Left renal pelvis (tissue), 4 donors: ENCODE measurements around the gene TMEM233. TPM values are rescaled to one million over a fixed set of nuclear protein-coding genes. Genes with fewer than 3 reads are reported as not detected.
"Not testable (repeated sequence)": the region's sequence is repeated elsewhere in the genome, so short reads cannot be mapped to it uniquely, and the experiment has no call there.

Experiments
- DNase-seq, 4 donors: peaks; one replicate each; pipeline ENCODE4 v3.0.0-alpha.2; 2013; ENCODE audit warnings: low read depth in 4 of 4, low spot score in 3 of 4
- polyA plus RNA-seq, 4 donors: library from polyadenylated mRNA; unstranded; fragments of 120-200 nt; gene quantifications; one replicate each; pipeline ENCODE4 v1.2.1, GENCODE V29; 2013; ENCODE audit not compliant: insufficient read length in 4 of 4

Gene TMEM233
- polyA plus RNA-seq, 4 donors: 1.2 to 2.2 (median 1.5) TPM

- DNase-seq: no peak
These were observed 59.1 kb downstream of the TMEM233 start for GRCh38 chr12:119652665-119653064.

- DNase-seq: not testable (repeated sequence)
These were observed 63.4 kb downstream of the TMEM233 start for GRCh38 chr12:119657001-119657400.

GRCh38 chr12:119658166-119658565 is 64.6 kb downstream of the TMEM233 start:
- not testable (repeated sequence) for DNase-seq

- no peak for DNase-seq
These were observed 65.8 kb downstream of the TMEM233 start for GRCh38 chr12:119659289-119659897.

GRCh38 chr12:119660076-119660475 is 66.5 kb downstream of the TMEM233 start:
- no peak for DNase-seq

- DNase-seq: no peak
These were observed 68.3 kb downstream of the TMEM233 start for GRCh38 chr12:119661882-119662281.

GRCh38 chr12:119664642-119665041 is 71.1 kb downstream of the TMEM233 start:
- DNase-seq: no peak

- no peak for DNase-seq
These were observed 71.8 kb downstream of the TMEM233 start for GRCh38 chr12:119665164-119665929.

- no peak for DNase-seq
These were observed 72.7 kb downstream of the TMEM233 start for GRCh38 chr12:119666226-119666795.

GRCh38 chr12:119666900-119667576 is 73.5 kb downstream of the TMEM233 start:
- DNase-seq: no peak

- DNase-seq: peak; percentile 82 to 93 (median 87)
These were observed 74.2 kb downstream of the TMEM233 start, which contains the start of gene PRKAB1 for GRCh38 chr12:119667577-119668323. Gene PRKAB1, plus strand, starts transcription at chr12:119668133. Its CDS starts 112 bp downstream, at chr12:119668245.

- no peak for DNase-seq
These were observed 74.8 kb downstream of the TMEM233 start for GRCh38 chr12:119668324-119668841.

GRCh38 chr12:119669744-119670472 is 76.3 kb downstream of the TMEM233 start:
- no peak for DNase-seq

GRCh38 chr12:119671070-119671469 is 77.5 kb downstream of the TMEM233 start:
- DNase-seq: no peak

GRCh38 chr12:119672194-119672593 is 78.6 kb downstream of the TMEM233 start:
- no peak for DNase-seq

GRCh38 chr12:119673634-119674033 is 80.1 kb downstream of the TMEM233 start:
- no peak for DNase-seq

GRCh38 chr12:119674560-119674959 is 81.0 kb downstream of the TMEM233 start:
- DNase-seq: no peak

GRCh38 chr12:119676022-119676421 is 82.4 kb downstream of the TMEM233 start:
- no peak for DNase-seq

GRCh38 chr12:119676573-119676972 is 83.0 kb downstream of the TMEM233 start:
- no peak for DNase-seq

- no peak for DNase-seq
These were observed 84.9 kb downstream of the TMEM233 start for GRCh38 chr12:119678459-119678858.
